NCI-H187 treated with DMSO at 0.1 percent for 48 hours (cell line): ENCODE data around the gene NSMCE4A.
"Not testable (repeated sequence)": the region's sequence is repeated elsewhere in the genome, so short reads cannot be mapped to it uniquely, and the experiment has no call there.

ENCODE experiments used
- DNase-seq: peaks from one replicate; lab custom pipeline; 2025; lab: John Stamatoyannopoulos, UW

The NSMCE4A gene

GRCh38 chr10:121988361-121989324, 13.6 kb upstream of the NSMCE4A start, which contains the start of gene TACC2:
Gene TACC2, plus strand, starts transcription at chr10:121989163. Its CDS starts 32,819 bp downstream, at chr10:122021982.
- DNase-seq, result no peak

DNA sequence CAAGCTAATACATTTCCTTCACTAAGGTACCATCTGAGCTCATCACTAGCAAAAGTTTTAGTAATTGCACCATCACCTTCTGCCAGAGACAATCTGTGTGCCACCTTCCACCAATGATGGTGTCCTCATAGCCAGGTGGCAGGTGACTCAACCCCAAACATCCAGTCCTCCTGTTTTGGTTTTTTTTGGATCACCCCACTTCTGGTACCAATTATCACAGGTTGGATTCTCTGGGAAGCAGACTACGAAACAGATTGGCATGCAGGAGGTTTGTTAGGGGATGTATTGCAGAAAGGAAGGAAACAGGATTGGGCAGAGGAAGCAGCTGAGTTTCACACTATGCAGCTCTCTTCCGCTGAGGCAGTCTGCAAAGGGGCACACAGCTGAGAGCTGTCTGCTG, 9.4 kb upstream of the NSMCE4A start:
- no peak for DNase-seq

GRCh38 chr10:121983852-121984251, 8.8 kb upstream of the NSMCE4A start:
- no peak for DNase-seq

DNA sequence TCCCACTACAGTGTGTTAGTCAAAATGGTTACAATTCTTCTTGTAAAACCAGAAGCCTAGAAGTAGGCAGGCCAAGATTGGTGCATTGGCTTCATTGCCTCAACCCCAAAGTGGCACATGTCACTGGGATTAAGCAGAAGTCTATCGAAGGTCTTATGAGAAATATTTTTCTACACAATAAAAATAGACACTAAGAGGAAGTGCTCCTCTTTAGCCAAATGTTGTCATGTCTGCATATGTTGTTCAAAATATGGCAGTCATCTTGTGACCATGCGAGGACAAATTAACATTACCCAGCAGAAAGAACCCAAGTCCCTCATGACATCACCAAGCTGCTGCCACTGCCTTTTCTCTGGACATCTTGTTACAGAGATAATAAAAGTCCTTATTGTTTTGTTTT, 6.3 kb upstream of the NSMCE4A start:
- DNase-seq, result no peak

- no peak for DNase-seq
Measured at GRCh38 chr10:121978511-121978910, 3.5 kb upstream of the NSMCE4A start.

DNA sequence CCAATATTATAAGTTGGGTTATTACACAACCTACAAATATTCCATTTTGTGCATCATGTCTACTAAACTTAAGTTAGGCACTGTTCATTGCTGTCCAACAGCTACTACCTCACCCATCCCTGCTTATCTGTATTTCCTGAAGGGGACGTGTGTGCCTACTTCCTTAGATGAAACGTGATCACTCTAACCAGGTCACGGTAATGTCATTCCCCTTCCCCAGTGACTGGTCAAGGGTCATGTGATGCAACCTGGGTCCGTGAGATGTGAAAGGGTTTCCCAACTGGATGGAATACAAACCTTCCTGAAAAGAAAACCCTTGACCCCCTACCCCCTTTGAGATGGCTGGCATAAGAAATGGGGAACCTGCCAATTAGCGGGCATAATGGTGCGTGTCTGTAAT, 1.6 kb upstream of the NSMCE4A start:
- no peak for DNase-seq

DNA sequence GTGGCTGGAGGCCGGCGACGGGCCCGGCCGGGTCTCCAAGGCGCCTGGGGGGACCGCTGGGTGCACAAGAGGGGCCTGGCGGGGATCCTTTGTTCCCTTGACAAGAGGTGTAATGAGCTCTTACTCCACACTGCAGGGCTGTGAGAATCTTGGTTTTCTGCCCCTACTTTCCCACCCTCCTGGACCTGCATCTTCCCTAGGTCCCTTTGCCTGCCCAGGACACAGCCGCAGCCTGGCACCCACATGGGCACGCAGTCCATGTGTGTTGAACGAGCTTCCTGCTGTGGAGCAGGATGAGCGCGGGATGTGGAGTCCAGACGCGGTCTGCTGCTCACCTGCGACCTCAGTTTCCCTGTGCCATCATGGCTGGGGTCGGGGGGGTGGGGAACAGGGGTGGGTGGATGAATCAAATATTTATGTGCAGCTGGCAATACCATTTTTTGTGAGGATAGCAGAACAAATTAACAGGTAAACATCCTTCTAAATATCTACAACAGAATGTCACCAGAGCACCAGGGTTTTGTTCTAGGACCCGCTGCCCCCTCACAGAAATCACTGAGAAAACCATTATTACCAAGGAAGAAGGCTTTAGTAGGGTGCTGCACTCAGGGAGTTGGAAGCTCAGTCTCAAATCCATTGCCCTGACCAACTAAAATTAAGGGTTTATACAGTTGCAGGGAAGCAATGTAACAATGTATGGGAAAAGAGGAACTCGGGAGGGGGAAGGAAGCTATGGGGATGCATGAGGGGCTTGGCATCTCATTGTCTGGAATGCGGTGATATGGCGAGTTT, 474 bp upstream of the NSMCE4A start:
- DNase-seq, result no peak

DNA sequence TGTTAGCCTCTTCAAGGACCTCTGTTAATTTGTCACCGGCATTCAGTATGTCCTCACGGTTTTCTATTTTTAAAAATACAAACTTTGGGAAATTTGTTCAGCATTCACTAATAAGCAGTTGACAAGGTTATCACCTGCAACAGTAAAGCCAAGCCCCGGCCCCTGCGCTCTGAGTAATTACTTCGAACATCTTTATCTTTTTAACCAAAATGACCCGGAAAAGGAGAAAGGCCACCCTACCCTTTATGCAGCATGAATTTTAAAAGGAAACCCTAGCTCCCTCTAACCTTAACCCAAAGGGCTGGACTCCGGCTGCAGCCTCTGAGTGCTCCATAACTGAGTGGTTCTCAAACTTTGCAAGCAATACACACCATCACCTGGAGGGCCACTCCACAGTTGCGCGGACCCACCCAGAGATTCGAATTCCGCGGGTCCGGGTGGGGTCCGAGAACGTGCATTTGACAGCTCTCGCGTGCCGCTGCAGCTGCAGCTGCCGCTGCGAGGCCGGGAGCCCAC, 940 bp downstream of the NSMCE4A start:
- DNase-seq, result no peak

- not testable (repeated sequence) for DNase-seq
Measured at GRCh38 chr10:121969086-121969485, 5.9 kb downstream of the NSMCE4A start.

DNA sequence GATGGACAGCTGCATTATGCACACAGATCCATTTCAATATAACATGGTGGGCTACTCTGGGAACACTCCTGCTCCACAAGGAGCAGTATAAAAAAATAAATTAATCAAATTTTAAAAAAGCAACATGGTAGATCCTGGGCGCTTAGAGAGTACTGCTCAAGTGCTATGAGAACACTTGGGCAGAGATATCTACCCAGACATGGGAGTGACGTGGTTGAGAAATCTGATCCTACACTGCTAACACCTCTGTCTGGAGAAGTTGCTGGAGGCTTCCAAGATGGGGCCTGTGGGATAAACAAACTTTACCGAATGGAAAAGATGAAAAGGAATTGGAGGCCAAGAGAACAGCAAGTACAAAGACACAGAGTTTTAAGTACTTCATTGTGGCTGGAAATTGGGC, 9.0 kb downstream of the NSMCE4A start:
- DNase-seq, result no peak

- no peak for DNase-seq
Measured at GRCh38 chr10:121961456-121961855, 13.6 kb downstream of the NSMCE4A start.

- no peak for DNase-seq
Measured at GRCh38 chr10:121959671-121960070, 15.3 kb downstream of the NSMCE4A start.

- DNase-seq, result no peak
Measured at GRCh38 chr10:121956111-121957061, 18.6 kb downstream of the NSMCE4A start.

DNA sequence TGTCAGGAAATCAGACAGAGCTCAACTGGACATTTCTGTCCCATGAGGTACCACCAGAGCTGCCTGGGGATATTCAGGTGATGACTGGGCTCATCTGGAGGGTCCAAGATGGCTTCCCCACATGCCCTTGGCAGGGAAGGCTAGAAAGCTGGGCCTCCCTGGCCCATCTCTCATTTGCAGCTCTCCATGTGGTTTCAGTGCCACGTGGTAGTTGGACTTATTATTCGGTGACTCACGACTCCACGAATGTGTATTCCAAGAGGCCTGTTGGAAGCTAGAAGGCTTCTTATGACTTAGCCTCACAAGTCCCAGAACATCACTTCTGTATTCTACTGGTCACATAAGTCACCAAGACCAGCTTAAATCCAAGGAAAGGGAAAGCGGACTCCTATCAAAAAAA, 22.8 kb downstream of the NSMCE4A start:
- DNase-seq, result no peak

DNA sequence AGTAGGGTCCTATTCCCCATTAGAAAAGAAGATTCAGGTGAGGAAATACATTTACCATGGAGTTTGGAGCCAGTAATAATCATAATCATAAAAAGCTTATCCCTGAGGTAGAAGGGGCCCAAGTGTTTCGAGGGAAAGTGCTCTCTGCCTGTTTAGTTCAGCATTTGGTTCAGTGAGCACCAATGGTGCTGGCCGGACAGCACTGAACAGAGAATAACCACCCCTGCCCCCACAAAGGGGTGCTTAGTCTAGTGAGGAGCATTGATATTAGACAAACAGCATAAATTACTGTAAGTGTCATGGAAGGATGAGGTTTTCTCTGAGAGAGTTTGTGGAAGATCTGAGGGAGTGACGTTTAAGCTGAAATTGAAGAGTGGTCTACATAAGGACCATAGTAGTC, 25.6 kb downstream of the NSMCE4A start:
- no peak for DNase-seq

DNA sequence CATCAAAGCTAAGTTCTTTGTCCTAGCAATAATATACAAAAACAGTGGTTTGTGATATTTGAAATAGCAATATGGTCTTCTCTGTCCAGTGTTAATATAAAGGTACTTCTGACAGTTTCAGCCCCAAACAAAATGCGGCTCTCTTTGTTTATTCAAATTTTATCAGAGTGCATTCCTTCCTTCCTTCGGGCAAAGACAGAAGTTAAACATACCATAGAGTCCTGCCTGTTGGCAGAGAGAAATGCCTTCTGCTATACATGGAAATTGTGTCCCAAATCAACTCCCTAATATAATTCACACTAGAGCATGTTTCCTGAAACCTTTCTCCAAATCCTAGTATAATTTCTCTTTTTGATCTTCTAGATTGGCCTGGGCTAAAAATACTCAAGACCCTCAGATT, 26.0 kb downstream of the NSMCE4A start:
- no peak for DNase-seq

DNA sequence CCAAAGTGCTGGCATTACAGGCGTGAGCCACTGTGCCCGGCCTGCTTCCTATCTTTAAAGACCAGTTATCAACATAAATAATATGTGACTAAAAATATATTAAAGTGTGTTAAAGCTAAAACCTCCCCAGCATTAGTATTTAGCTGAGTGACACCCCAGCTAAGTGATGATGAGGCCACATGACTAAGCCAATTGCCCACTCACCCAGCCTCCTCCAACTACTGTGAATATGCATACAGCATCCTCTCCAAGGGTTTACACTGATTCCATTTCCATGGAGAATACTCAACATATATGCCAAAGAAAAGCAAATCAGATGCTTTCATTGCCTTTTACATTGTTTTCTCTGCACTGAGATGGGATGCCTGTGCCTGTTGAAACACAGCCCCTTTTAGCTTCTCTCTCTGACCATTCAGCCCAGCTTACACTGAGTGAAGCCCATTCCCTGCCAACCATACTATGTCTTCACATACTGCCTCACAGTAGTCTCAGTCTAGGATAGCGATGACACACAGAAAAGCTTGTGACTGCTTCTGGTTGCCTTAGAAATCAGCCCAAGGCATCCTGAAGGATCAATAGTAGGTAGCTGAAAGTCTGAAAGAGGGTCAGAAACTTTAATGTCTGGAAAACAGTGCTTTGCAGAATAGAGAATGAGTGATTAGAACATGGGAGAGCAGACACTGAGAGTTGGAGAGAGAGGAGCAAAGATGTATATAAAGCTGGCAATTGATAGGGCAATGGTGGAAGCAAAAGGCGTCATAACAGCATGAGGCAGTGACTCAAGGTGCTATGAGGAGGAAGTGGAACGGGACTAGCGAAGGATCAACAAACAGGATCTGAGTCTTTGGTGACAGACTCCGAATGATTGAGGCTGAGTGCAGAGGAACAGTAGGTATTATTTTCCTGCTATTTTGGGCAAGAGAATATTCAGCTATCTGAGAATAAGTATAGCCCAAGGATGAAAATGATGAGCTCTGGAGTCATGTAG, 27.4 kb downstream of the NSMCE4A start:
- DNase-seq, result no peak

- no peak for DNase-seq
Measured at GRCh38 chr10:121942749-121943416, 32.1 kb downstream of the NSMCE4A start.

DNA sequence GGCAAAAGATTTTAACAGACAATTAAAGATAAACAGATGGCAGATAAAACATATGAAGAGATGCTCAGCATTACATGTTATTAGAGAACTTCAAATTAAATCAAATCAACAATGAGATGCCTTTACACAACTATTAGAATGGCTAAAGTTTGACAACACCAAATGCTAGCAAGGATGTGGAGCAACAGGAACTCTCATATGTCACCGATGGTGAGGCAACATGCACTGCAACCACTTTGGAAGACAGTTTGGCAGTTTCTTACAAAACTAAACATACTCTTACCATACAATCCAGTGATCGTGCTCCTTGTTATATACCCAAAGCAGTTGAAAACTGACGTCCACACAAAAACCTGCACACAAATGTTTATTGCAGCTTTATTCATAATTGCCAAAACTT, 33.5 kb downstream of the NSMCE4A start:
- DNase-seq, result no peak

GRCh38 chr10:121936295-121936694, 38.7 kb downstream of the NSMCE4A start:
- no peak for DNase-seq
